Endothelial cell of umbilical vein (primary cell): Measurements from ENCODE around the gene GAPVD1. TPM values are rescaled to one million over a fixed set of nuclear protein-coding genes. Genes with fewer than 3 reads are reported as not detected.

ENCODE experiments used
- BruUV-seq: library from RNA; stranded (reverse); fragments of 400-500 nt; replicated peaks from 2 replicates; lab custom pipeline; 2021; lab: Mats Ljungman, UMichigan
- CTCF ChIA-PET: fragments of 300-600, 350-600 bp; sonication (Branson Sonifier 250); formaldehyde crosslinking; loops from one replicate; lab custom pipeline; 2021; ENCODE audit warnings: antibody characterized with exemption, inconsistent platforms; lab: Charles Lee
- POLR2A ChIA-PET: fragments of 300-600, 350-600 bp; sonication (Branson Sonifier 250); formaldehyde crosslinking; loops from one replicate; lab custom pipeline; 2021; ENCODE audit warnings: antibody characterized with exemption, inconsistent platforms; lab: Charles Lee
- DNase-seq: peaks from one replicate; pipeline ENCODE4 v3.0.0-alpha.2; 2011; ENCODE audit warnings: low read depth, low spot score
- FAIRE-seq: peaks from 2 replicates; lab custom pipeline; 2011; peaks lifted over from hg19 to GRCh38; lab: Jason Lieb, UNC
- H2AFZ ChIP-seq: 2 replicates; pipeline ENCODE4 v1.6.0; 2012; ENCODE audit warnings: low read depth, low read length, control low read depth, inconsistent platforms
- H3K27ac ChIP-seq: 2 replicates; pipeline ENCODE4 v1.5.1; 2011; ENCODE audit warnings: low read depth, mild to moderate bottlenecking, control low read depth, low read length, moderate library complexity; ENCODE audit not compliant: insufficient read depth
- H3K27me3 ChIP-seq, 2 experiments: 2 replicates each; pipeline versions ENCODE4 v1.6.0 to v1.6.1; 2011; ENCODE audit warnings: low read length in 2 of 2, mixed read lengths in 1 of 2; ENCODE audit not compliant: control insufficient read depth in 2 of 2, insufficient read depth in 2 of 2
- H3K36me3 ChIP-seq, 2 experiments: 2 replicates in 1 of 2; 3 replicates in 1 of 2; pipeline ENCODE4 v1.5.1; 2011; ENCODE audit warnings: low read length in 2 of 2, mild to moderate bottlenecking in 1 of 2, moderate library complexity in 1 of 2; ENCODE audit not compliant: control insufficient read depth in 2 of 2, insufficient read depth in 2 of 2; ENCODE audit errors: extremely low read depth in 1 of 2
- H3K4me1 ChIP-seq: 3 replicates; pipeline ENCODE4 v1.5.1; 2011; ENCODE audit warnings: mild to moderate bottlenecking, low read length; ENCODE audit not compliant: control insufficient read depth, insufficient read depth; ENCODE audit errors: extremely low read depth
- H3K4me2 ChIP-seq: 2 replicates; pipeline ENCODE4 v1.6.1; 2011; ENCODE audit warnings: low read length, control low read depth, mixed read lengths; ENCODE audit not compliant: insufficient read depth
- H3K4me3 ChIP-seq, 3 experiments: fragments of 200-600 bp in 1 of 3; sonication (generic), shearing (Covaris generic) in 1 of 3; replicated peaks in 1 of 3; 2 replicates each; pipeline ENCODE4 v1.5.1; 2011 to 2016; ENCODE audit warnings: control low read depth in 3 of 3, low read length in 3 of 3, mild to moderate bottlenecking in 2 of 3, inconsistent platforms in 1 of 3, low read depth in 1 of 3, moderate library complexity in 1 of 3; ENCODE audit not compliant: insufficient read depth in 1 of 3
- H3K79me2 ChIP-seq: 2 replicates; pipeline ENCODE4 v1.6.0; 2012; ENCODE audit warnings: low read length, inconsistent platforms; ENCODE audit not compliant: control insufficient read depth, insufficient read depth
- H3K9ac ChIP-seq: replicated peaks from 2 replicates; pipeline ENCODE3; 2011; ENCODE audit warnings: low read length, control low read depth; ENCODE audit not compliant: insufficient read depth; ENCODE audit errors: extremely low read depth
- H3K9me1 ChIP-seq: replicated peaks from 3 replicates; pipeline ENCODE4 v1.6.0; 2011; ENCODE audit warnings: mild to moderate bottlenecking, low read length; ENCODE audit not compliant: control insufficient read depth, insufficient read depth; ENCODE audit errors: extremely low read depth
- H3K9me3 ChIP-seq: replicated peaks from 2 replicates; pipeline ENCODE4 v1.5.1; 2012; ENCODE audit warnings: low read length, inconsistent platforms; ENCODE audit not compliant: control insufficient read depth, insufficient read depth
- H4K20me1 ChIP-seq: replicated peaks from 2 replicates; pipeline ENCODE3; 2011; ENCODE audit warnings: mild to moderate bottlenecking, low read length; ENCODE audit not compliant: control insufficient read depth, insufficient read depth; ENCODE audit errors: extremely low read depth
- EZH2 ChIP-seq: IDR thresholded peaks from 2 replicates; pipeline ENCODE4 v1.6.1; 2012; ENCODE audit warnings: borderline replicate concordance, low read depth, mild to moderate bottlenecking, moderate library complexity, low read length, inconsistent platforms; ENCODE audit not compliant: severe bottlenecking
- FOS ChIP-seq: IDR thresholded peaks from 2 replicates; pipeline ENCODE4 v1.6.1; 2011; ENCODE audit warnings: mild to moderate bottlenecking, low read length, moderate library complexity, borderline replicate concordance; ENCODE audit not compliant: insufficient read depth
- GATA2 ChIP-seq: IDR thresholded peaks from 2 replicates; pipeline ENCODE4 v1.7.0; 2011; ENCODE audit warnings: low read depth, mild to moderate bottlenecking, moderate library complexity, mixed read lengths, low read length; ENCODE audit not compliant: insufficient read length, insufficient read depth
- JUN ChIP-seq: IDR thresholded peaks from 2 replicates; pipeline ENCODE4 v1.6.1; 2011; ENCODE audit warnings: borderline replicate concordance, low read depth; ENCODE audit not compliant: insufficient read length, insufficient read depth
- MAX ChIP-seq: IDR thresholded peaks from 2 replicates; pipeline ENCODE4 v1.6.1; 2011; ENCODE audit not compliant: insufficient read depth, insufficient read length
- MYC ChIP-seq: IDR thresholded peaks from one replicate; pipeline ENCODE4 v1.6.1; 2011; ENCODE audit warnings: mild to moderate bottlenecking, low read depth, low read length
- POLR2A ChIP-seq: IDR thresholded peaks from 2 replicates; pipeline ENCODE4 v1.6.1; 2012; ENCODE audit warnings: low read depth, mild to moderate bottlenecking, control low read depth, low read length
- POLR2AphosphoS5 ChIP-seq: IDR thresholded peaks from 2 replicates; pipeline ENCODE4 v1.6.1; 2012; ENCODE audit warnings: low read depth, mild to moderate bottlenecking, control low read depth, low read length, moderate library complexity; ENCODE audit not compliant: insufficient read depth
- dilution Hi-C: fragments of 300-500 bp; cut with MboI; formaldehyde crosslinking; loops from one replicate; pipeline ENCODE4 v1.15.0; 2019; ENCODE audit warnings: low sequenced_read_pairs; ENCODE audit not compliant: extremely low pct_ligation_motif_present
- intact Hi-C: fragments of 100-400 bp; cut with micrococcal nuclease; formaldehyde crosslinking; loops from one replicate; pipeline ENCODE4 v1.10.0; 2022
- polyA plus RNA-seq, 4 experiments: library from polyadenylated mRNA; depleted of rRNA in 3 of 4; stranded (reverse) in 3 of 4; unstranded in 1 of 4; fragments of >200 nt; gene quantifications; 2 replicates each; pipeline versions ENCODE4 v1.2.1 to v1.2.3, GENCODE V29; 2011 to 2012; ENCODE audit warnings: missing spikeins in 1 of 4
- total RNA-seq: library from RNA; stranded (reverse); gene quantifications from 2 replicates; pipeline ENCODE4 v1.2.3, GENCODE V29; 2021
- TF ChIP-seq, protein P1 (sequence below), 2 donors: IDR thresholded peaks; 1 replicate in 1 of 2; 2 replicates in 1 of 2; pipeline ENCODE4 v1.5.1; 2011; ENCODE audit warnings: low read length in 2 of 2, mild to moderate bottlenecking in 2 of 2, moderate library complexity in 2 of 2, control low read depth in 1 of 2, inconsistent platforms in 1 of 2, low read depth in 1 of 2; ENCODE audit not compliant: insufficient read depth in 1 of 2; ENCODE audit errors: extremely low read depth in 1 of 2

GAPVD1 gene
- total and polyA plus RNA-seq, 2 donors (not counting 3 experiments of a cell fraction or from before 2014, with no cell fraction given): 10.7 to 53.2 TPM

GRCh38 chr9:125293134-125293533 lies 31.5 kb downstream of the GAPVD1 start:
- no peak for DNase-seq
- intact Hi-C loops: no loop called here
- Histone ChIP-seq H4K20me1 (peaks cover 5% of the 10 kb centered on the region), H3K79me2 (peaks cover 44% of the 10 kb centered on the region), H3K9me1 (no peaks in the 10 kb centered on the region), H3K9ac (no peak overlapping the region), H3K36me3 (no peaks in the 10 kb centered on the region), H3K27me3 (no peaks in the 10 kb centered on the region), H3K4me1 (no peaks in the 10 kb centered on the region), H3K9me3 (no peaks in the 10 kb centered on the region), H3K4me2 (no peak overlapping the region), H3K27ac (no peak overlapping the region), H2AFZ (no peak overlapping the region), H3K4me3 (no peak overlapping the region)
- TF ChIP-seq JUN (no peak), EZH2 (no peak), FOS (no peak), MYC (no peak), MAX (no peak), POLR2AphosphoS5 (no peak), GATA2 (no peak), POLR2A (no peak)
- TF ChIP-seq, protein P1, sequence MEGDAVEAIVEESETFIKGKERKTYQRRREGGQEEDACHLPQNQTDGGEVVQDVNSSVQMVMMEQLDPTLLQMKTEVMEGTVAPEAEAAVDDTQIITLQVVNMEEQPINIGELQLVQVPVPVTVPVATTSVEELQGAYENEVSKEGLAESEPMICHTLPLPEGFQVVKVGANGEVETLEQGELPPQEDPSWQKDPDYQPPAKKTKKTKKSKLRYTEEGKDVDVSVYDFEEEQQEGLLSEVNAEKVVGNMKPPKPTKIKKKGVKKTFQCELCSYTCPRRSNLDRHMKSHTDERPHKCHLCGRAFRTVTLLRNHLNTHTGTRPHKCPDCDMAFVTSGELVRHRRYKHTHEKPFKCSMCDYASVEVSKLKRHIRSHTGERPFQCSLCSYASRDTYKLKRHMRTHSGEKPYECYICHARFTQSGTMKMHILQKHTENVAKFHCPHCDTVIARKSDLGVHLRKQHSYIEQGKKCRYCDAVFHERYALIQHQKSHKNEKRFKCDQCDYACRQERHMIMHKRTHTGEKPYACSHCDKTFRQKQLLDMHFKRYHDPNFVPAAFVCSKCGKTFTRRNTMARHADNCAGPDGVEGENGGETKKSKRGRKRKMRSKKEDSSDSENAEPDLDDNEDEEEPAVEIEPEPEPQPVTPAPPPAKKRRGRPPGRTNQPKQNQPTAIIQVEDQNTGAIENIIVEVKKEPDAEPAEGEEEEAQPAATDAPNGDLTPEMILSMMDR (IDR thresholded peaks at IDR 0.05; ENCODE audit: extremely low read depth in 1 of 2, insufficient read depth in 1 of 2, low read depth in 1 of 2, low read length in 2 of 2): no peak
- dilution Hi-C loops: no loop called here
- ChIA-PET CTCF (no interaction called here), POLR2A (no interaction called here)
- no TSS peak for BruUV-seq
- no peak for FAIRE-seq
